COR-L47 (cell line): ENCODE measurements around the gene STKLD1.
A peak's percentile ranks its signal among the peaks of the same experiment; 100 is the strongest.

Source experiments
- DNase-seq: peaks from one replicate; lab custom pipeline; 2025; lab: John Stamatoyannopoulos, UW

The STKLD1 gene

DNA sequence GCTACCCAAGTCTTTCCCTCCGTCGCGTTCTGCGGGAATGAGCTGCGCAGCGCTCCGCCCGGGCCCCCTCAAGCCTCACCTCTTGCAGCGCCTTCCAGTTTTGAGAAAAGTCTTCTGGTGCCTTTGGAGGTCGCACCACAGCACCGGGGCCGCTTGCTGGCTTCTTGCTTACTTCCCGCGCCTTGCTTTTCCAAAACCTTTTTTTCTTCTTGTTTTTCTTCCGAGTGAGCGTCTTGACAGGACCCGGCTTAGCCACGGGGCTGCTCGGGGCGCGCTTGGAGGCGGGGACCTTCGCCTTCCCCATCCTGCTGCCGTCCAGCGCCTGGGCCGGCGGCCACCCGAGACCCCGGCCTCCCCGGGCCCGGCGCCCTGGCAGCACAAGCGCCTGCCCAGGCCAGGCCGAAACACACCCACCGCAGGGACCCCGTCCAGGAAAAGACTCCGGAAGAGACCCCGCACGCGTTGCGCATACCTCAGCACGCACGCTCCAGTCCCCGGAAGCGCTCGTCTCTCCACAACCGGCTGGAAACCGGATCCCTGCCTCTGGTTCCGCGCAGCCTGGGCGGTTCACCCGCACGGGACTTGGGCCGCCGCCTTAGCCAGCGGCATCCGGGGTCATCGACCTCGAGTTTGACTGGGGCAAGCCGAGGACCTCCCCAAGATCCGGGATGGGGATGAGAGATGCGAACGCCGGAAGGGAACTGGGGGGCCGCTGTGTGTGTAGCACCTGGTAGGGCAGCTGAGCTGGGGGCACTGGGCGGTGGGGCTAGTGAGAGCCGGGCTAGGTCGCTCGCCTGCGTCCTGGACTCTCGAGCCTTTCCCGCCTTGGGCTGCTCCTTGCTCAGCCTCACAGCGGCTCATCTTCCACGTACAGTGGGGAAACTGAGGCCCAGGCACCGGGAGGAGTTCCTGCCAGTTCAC is 41.6 kb downstream of the STKLD1 start, which contains the start of gene REXO4:
Gene REXO4 (minus strand): TSS at position 470 of the 921 bp plus-strand sequence. CDS start 166 bp downstream, at position 304.
- peak; percentile 78 for DNase-seq

DNA sequence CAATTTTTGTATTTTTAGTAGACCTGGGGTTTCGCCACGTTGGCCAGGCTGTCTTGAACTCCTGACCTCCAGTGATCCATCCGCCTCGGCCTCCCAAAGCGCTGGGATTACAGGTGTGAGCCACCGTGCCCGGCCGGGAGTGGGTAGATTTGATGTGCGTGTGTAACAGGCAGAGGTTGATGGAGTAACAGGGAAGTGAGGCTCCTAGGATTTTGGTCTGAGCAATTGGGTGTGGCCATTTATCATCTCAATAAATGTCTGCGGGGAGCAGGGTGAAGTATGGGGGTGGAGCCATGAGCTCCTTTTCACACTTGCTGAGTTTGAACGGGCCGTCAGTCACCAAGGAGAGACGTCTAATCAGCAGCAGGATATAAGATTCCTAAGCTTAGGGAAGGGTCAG is 42.8 kb downstream of the STKLD1 start:
- no peak for DNase-seq

DNA sequence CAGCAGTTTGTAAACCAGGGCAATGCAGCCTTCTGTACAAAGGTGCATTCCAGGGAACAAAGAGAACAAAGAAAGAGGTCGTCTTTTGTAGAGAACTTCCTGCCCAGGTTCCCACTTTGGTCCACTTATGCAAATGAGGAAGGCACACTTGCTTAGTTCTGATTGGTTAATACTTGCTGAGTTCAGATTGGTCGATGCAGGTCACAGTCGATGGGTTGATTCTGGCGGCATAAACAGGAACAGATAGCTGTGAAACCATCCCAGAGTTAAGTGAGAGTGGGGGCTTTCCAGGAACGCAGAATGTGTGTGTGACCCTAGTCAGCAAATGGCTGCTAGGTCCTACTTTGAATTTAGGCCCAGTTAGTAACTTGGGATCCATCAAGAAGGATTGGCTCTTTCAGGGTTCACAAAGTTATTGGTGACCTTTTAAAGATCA is 44.2 kb downstream of the STKLD1 start:
- no peak for DNase-seq

- DNase-seq, result no peak
Measured at GRCh38 chr9:133421615-133422542, 45.7 kb downstream of the STKLD1 start, which contains the start of gene ADAMTS13. Gene ADAMTS13 (plus strand): TSS chr9:133422367. CDS start chr9:133422444, 77 bp downstream.

GRCh38 chr9:133423216-133423615 is 47.0 kb downstream of the STKLD1 start:
- no peak for DNase-seq

DNA sequence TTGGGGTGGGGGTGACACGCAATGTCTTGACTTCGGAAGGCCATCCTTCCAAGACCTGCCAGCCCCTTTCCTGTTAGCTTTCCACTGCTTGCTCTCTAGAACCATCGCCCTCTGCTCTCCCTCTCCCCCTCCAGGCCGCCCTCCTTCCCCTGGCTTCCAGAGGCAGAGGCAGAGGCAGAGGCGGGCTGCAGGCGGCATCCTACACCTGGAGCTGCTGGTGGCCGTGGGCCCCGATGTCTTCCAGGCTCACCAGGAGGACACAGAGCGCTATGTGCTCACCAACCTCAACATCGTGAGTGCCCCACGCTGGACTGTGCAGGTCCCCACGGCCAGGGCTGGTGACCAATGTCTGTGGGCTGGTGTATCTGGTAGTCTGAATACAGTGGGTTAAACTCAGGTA is 48.0 kb downstream of the STKLD1 start:
- no peak for DNase-seq

DNA sequence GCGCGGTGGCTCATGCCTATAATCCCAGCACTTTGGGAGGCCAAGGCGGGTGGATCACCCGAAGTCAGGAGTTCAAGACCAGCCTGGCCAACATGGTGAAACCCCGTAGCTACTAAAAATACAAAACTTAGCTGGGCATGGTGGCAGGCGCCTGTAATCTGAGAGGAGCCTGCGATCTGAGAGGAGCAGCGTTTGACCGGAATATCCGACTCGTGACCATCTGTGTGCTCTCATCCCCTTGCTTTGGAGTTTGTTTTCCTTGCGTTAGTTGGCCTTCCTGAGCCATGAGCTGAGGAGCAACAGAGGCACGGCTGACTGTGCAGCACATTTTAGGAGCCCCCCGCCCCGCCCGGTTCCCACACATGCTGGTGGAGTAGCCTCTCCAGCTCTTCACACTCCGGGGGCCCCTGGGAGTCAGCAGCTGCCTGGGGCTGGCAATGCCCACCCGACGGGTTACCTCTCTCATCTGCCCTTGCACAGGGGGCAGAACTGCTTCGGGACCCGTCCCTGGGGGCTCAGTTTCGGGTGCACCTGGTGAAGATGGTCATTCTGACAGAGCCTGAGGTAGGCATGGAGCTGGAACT is 49.0 kb downstream of the STKLD1 start:
- no peak for DNase-seq

DNA sequence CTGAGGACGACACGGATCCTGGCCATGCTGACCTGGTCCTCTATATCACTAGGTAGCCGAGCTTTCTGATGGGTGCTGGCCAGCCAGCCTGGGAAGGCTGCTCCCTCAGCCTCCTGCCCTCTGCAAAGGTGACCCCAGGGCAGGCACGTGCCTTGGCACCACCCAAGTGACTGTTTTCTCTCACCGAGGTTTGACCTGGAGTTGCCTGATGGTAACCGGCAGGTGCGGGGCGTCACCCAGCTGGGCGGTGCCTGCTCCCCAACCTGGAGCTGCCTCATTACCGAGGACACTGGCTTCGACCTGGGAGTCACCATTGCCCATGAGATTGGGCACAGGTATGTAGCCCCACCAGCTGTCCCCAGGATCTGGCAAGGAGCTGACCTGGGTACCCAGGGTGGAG is 49.8 kb downstream of the STKLD1 start:
- no peak for DNase-seq

GRCh38 chr9:133427658-133428348 is 51.6 kb downstream of the STKLD1 start:
- DNase-seq, result no peak

- DNase-seq, result peak; percentile 72
Measured at GRCh38 chr9:133428617-133429101, 52.5 kb downstream of the STKLD1 start.

DNA sequence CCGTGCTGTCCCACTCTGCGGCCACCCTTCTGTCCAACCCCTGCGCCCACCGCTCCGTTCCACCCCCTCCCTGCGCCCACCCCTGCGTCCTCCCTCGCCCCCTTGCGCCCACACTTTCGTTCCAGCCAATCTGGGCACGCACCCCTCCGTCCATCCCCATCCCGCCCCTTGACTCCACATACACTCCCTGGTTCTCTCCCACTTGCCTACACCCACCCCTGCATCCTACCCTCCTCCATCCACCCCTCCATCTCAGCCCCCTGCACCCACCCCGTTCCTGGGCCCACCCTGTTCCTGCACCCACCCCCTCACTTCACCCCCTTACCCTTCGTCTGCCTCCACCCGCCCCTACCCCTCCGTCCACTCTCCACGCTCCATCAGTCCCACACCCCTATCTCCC is 53.0 kb downstream of the STKLD1 start:
- DNase-seq, result no peak

DNA sequence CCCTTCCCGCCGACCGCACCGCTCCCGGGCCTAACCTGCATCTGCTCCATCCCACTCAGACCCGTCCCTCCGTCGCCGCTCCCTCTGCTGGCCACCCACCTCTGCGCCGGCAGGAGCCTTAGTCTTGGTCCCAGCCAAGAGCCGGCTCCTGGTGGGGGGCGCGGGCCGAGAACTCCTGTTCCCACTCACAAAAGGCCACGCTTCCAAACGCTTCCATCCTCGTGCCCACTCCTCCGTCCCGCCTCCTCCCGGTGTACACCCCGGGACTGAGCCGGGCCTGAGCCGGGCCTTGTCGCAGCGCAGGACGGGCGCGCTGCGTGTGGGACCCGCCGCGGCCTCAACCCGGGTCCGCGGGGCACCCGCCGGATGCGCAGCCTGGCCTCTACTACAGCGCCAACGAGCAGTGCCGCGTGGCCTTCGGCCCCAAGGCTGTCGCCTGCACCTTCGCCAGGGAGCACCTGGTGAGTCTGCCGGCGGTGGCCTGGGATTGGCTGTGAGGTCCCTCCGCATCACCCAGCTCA is 53.5 kb downstream of the STKLD1 start:
- no peak for DNase-seq

- no peak for DNase-seq
Measured at GRCh38 chr9:133430244-133430643, 54.1 kb downstream of the STKLD1 start.

GRCh38 chr9:133433351-133433843 is 57.2 kb downstream of the STKLD1 start:
- DNase-seq, result no peak

DNA sequence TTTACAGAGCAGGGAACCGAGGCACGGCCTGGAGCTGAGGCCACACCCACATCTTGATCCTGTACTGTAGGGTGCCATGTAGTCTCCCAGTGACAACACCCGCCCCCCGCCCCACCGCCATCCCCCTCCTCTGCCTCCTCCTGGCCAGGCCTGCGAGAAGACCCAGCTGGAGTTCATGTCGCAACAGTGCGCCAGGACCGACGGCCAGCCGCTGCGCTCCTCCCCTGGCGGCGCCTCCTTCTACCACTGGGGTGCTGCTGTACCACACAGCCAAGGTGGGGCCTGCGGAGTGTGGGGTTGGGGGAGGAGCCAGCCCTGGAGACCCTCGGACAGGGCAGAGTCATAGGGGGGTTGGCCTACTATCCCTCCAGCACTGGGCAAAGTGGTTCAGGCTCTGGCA is 60.5 kb downstream of the STKLD1 start:
- no peak for DNase-seq

DNA sequence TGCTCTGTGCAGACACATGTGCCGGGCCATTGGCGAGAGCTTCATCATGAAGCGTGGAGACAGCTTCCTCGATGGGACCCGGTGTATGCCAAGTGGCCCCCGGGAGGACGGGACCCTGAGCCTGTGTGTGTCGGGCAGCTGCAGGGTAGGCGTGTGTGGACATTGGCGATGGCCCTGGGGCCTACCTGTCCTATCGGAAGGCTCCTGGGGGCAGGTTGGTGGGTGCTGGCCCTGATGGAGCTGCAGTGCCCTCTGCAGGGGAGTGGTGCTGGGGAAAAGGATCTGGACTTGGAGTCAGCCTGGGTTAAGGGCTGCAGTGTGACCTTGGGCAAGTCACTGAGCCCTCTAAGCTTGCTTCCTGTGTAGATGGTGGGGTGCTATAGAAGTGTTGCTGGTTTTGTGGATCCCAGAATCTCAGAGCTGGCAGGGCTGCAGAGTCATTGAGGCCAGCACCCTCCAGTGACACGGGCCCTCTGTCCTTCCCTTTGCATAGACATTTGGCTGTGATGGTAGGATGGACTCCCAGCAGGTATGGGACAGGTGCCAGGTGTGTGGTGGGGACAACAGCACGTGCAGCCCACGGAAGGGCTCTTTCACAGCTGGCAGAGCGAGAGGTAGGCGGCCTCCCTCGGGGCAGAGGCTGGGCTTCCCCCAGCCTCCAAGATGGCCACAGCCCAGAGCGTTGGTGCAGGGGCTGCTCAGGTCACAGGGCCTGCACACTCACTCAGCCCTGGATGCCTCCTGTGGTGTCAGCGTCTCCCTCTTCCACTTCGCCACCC is 61.8 kb downstream of the STKLD1 start:
- no peak for DNase-seq

- no peak for DNase-seq
Measured at GRCh38 chr9:133439337-133439736, 63.2 kb downstream of the STKLD1 start.

DNA sequence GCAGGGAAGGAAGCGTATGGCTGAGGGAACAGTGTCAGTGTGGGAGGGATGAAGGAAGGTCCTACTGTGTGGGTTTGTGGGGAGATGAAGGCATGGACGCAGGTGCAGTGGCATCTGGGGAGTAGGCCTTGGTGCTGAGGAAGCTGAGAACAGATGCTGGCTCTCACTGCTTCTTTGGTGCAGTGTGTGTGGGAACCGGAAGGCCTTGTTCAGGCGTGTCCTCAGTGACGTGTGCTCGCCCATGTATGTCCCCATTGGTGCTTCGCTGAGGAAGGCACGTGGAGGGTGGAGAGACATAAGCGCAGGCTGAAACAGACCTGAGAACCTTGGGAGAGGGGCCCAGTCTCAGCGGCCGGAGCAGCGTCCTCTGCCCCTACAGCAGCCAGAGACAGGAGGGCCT is 64.7 kb downstream of the STKLD1 start:
- DNase-seq, result no peak

- no peak for DNase-seq
Measured at GRCh38 chr9:133441571-133441970, 65.4 kb downstream of the STKLD1 start.

- no peak for DNase-seq
Measured at GRCh38 chr9:133443248-133443647, 67.1 kb downstream of the STKLD1 start.
